ENCODE measurements around the gene DDX54.

DDX54 gene

DNA sequence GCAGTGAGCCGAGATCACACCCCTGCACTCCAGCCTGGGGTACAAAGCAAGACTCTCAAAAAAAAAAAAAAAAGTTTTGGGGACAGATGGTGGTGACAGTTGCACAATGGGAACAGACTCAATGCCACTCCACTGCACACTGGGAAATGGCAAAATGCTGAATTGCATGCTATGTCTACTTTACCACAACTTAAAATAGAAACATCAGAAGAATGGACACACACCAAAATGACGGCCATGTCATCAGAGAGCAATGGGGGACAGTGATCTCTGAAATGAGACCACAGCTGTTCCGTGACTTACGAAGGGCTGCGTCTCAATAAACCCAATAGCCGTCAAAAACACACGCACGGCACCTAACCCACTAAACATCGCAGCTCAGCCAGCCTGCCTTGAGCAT is 13.7 kb downstream of the DDX54 start:
- Histone ChIP-seq H4K91ac (ENCODE audit: low read length) (no peak overlapping the region), H3K79me1 (replicated peaks; ENCODE audit: low read length, poor library complexity, severe bottlenecking) (peaks cover 25% of the 10 kb centered on the region), H2BK12ac (ENCODE audit: low read length in 2 of 2) (no peak overlapping the region), H2AFZ (ENCODE audit: low read depth, low read length) (no peak overlapping the region), H3K4me1 (ENCODE audit: control insufficient read depth, insufficient read depth, low read depth, low read length) (peaks cover 20% of the 10 kb centered on the region), H3K27me3 (ENCODE audit: control insufficient read depth in 1 of 2, insufficient read depth in 1 of 2, low read length in 2 of 2) (no peaks in the 10 kb centered on the region), H3K9me3 (ENCODE audit: control insufficient read depth, low read length) (peaks cover under 1% of the 10 kb centered on the region), H3K18ac (ENCODE audit: low read depth in 1 of 2, low read length in 2 of 2) (no peak overlapping the region), H3K14ac (ENCODE audit: low read length in 2 of 2) (no peak overlapping the region), H3K4me2 (ENCODE audit: low read length, poor library complexity, severe bottlenecking) (no peak overlapping the region), H3K27ac (ENCODE audit: low read length, poor library complexity, severe bottlenecking) (no peak overlapping the region), H2BK5ac (ENCODE audit: low read depth, low read length, poor library complexity, severe bottlenecking) (no peak overlapping the region), H2AK5ac (ENCODE audit: low read length, severe bottlenecking) (no peak overlapping the region), H3K4me3 (ENCODE audit: insufficient read depth in 1 of 2, low read depth in 1 of 2, low read length in 2 of 2) (no peak overlapping the region), H2BK120ac (ENCODE audit: low read depth, low read length) (no peak overlapping the region), H4K8ac (ENCODE audit: low read length) (no peak overlapping the region), H3K9ac (ENCODE audit: low read length) (no peak overlapping the region), H3K4ac (ENCODE audit: low read depth in 1 of 2, low read length in 2 of 2) (no peak overlapping the region), H3K23ac (ENCODE audit: low read length in 2 of 2) (no peak overlapping the region), H3K36me3 (ENCODE audit: control insufficient read depth in 1 of 2, insufficient read depth in 2 of 2, low read depth in 1 of 2, low read length in 2 of 2) (peaks cover 71 to 79% of the 10 kb centered on the region in 2 experiments), H2BK15ac (ENCODE audit: low read depth, poor library complexity, severe bottlenecking) (no peak overlapping the region)
- DNase-seq, result no peak
- over 99% methylated on average over 9 of the region's 9 CpGs for WGBS

DNA sequence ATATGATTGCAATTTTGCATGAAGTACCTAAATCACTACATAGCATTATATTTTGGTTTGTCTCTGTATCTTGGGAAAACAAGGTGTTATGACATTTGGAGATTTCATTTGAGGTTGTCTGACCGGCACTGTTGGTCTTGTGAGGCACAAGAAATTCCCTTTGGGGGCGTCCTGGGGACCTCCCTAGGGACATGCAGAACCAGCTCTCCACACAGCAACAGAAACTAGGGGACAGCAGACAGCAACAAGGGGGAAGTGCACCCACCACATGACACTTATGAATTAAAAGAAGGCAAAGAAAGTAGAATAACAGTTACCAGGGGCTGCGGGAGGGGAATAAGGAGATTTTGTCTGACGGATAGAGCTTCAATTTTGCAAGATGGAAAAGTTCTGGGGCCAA is 14.4 kb downstream of the DDX54 start:
- Histone ChIP-seq H3K4me2 (ENCODE audit: low read length, poor library complexity, severe bottlenecking) (no peak overlapping the region), H3K27ac (ENCODE audit: low read length, poor library complexity, severe bottlenecking) (no peak overlapping the region), H3K79me1 (replicated peaks; ENCODE audit: low read length, poor library complexity, severe bottlenecking) (peaks cover 25% of the 10 kb centered on the region), H2BK15ac (ENCODE audit: low read depth, poor library complexity, severe bottlenecking) (no peak overlapping the region), H3K4ac (ENCODE audit: low read depth in 1 of 2, low read length in 2 of 2) (no peak overlapping the region), H3K27me3 (ENCODE audit: control insufficient read depth in 1 of 2, insufficient read depth in 1 of 2, low read length in 2 of 2) (no peaks in the 10 kb centered on the region), H2AFZ (ENCODE audit: low read depth, low read length) (no peak overlapping the region), H3K4me3 (ENCODE audit: insufficient read depth in 1 of 2, low read depth in 1 of 2, low read length in 2 of 2) (no peak overlapping the region), H2BK5ac (ENCODE audit: low read depth, low read length, poor library complexity, severe bottlenecking) (no peak overlapping the region), H4K91ac (ENCODE audit: low read length) (no peak overlapping the region), H3K23ac (ENCODE audit: low read length in 2 of 2) (no peak overlapping the region), H3K4me1 (ENCODE audit: control insufficient read depth, insufficient read depth, low read depth, low read length) (peaks cover 21% of the 10 kb centered on the region), H3K9me3 (ENCODE audit: control insufficient read depth, low read length) (no peaks in the 10 kb centered on the region), H3K9ac (ENCODE audit: low read length) (no peak overlapping the region), H3K18ac (ENCODE audit: low read depth in 1 of 2, low read length in 2 of 2) (no peak overlapping the region), H2AK5ac (ENCODE audit: low read length, severe bottlenecking) (no peak overlapping the region), H4K8ac (ENCODE audit: low read length) (no peak overlapping the region), H2BK12ac (ENCODE audit: low read length in 2 of 2) (no peak overlapping the region), H3K36me3 (ENCODE audit: control insufficient read depth in 1 of 2, insufficient read depth in 2 of 2, low read depth in 1 of 2, low read length in 2 of 2) (peaks cover 68 to 83% of the 10 kb centered on the region in 2 experiments), H3K14ac (ENCODE audit: low read length in 2 of 2) (no peak overlapping the region), H2BK120ac (ENCODE audit: low read depth, low read length) (no peak overlapping the region)
- WGBS, result 94% methylated on average over 4 of the region's 4 CpGs
- no peak for DNase-seq

DNA sequence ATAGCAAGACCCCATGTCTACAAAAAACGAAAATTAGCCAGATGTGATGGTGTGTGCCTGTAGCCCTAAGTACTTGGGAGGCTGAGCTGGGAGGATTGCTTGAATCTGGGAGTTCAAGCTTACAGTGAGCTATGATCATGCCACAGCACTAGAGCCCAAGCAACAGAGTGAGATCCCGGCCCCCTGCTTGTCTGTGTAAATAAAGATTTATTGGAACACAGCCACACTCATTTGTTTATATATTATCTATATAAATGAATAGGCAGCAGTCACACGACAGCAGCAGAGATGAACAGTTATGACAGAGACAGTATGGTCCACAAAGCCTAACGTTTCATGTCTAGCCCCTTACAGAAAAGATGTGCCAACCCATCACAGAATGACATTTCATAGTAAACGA is 14.8 kb downstream of the DDX54 start:
- 90% methylated on average over 3 of the region's 5 CpGs for WGBS

DNA sequence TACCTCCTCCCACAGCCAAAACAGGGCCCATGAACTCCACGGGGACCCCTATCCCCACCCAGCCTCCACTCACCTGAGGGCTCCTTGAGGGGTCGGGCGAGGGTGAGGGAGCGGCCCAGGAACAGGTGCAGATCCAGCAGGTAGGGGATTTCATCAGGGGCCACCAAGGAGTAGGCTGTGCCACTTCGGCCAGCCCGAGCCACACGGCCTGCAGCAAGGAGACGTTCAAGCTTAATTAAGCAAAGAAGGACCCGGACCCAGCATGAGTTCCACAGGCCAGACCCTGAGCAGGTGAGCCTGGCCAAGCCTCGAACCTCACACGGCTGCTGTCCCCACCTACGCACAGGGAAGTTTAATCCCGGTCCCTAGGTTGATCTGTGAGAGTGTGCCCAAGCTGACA is 15.6 kb downstream of the DDX54 start:
- H3K79me1 ChIP-seq (replicated peaks; ENCODE audit: low read length, poor library complexity, severe bottlenecking), result peaks cover 28% of the 10 kb centered on the region
- H3K4me3 ChIP-seq (ENCODE audit: insufficient read depth in 1 of 2, low read depth in 1 of 2, low read length in 2 of 2), result no peak overlapping the region
- no peak overlapping the region for H2BK120ac ChIP-seq (ENCODE audit: low read depth, low read length)
- H3K4me2 ChIP-seq (ENCODE audit: low read length, poor library complexity, severe bottlenecking), result no peak overlapping the region
- no peak overlapping the region for H3K23ac ChIP-seq (ENCODE audit: low read length in 2 of 2)
- no peak overlapping the region for H2AK5ac ChIP-seq (ENCODE audit: low read length, severe bottlenecking)
- H3K27ac ChIP-seq (ENCODE audit: low read length, poor library complexity, severe bottlenecking), result no peak overlapping the region
- no peak overlapping the region for H3K14ac ChIP-seq (ENCODE audit: low read length in 2 of 2)
- H3K4ac ChIP-seq (ENCODE audit: low read depth in 1 of 2, low read length in 2 of 2), result no peak overlapping the region
- H2BK5ac ChIP-seq (ENCODE audit: low read depth, low read length, poor library complexity, severe bottlenecking), result no peak overlapping the region
- H3K9me3 ChIP-seq (ENCODE audit: control insufficient read depth, low read length), result no peaks in the 10 kb centered on the region
- H2BK12ac ChIP-seq (ENCODE audit: low read length in 2 of 2), result no peak overlapping the region
- H2AFZ ChIP-seq (ENCODE audit: low read depth, low read length), result no peak overlapping the region
- 93% methylated on average over 13 of the region's 13 CpGs for WGBS
- H2BK15ac ChIP-seq (ENCODE audit: low read depth, poor library complexity, severe bottlenecking), result no peak overlapping the region
- H4K91ac ChIP-seq (ENCODE audit: low read length), result no peak overlapping the region
- H3K9ac ChIP-seq (ENCODE audit: low read length), result no peak overlapping the region
- peaks cover 27% of the 10 kb centered on the region for H3K4me1 ChIP-seq (ENCODE audit: control insufficient read depth, insufficient read depth, low read depth, low read length)
- H4K8ac ChIP-seq (ENCODE audit: low read length), result no peak overlapping the region
- H3K36me3 ChIP-seq (ENCODE audit: control insufficient read depth in 1 of 2, insufficient read depth in 2 of 2, low read depth in 1 of 2, low read length in 2 of 2), result peaks cover 70 to 92% of the 10 kb centered on the region in 2 experiments
- H3K18ac ChIP-seq (ENCODE audit: low read depth in 1 of 2, low read length in 2 of 2), result no peak overlapping the region
- no peaks in the 10 kb centered on the region for H3K27me3 ChIP-seq (ENCODE audit: control insufficient read depth in 1 of 2, insufficient read depth in 1 of 2, low read length in 2 of 2)
- DNase-seq, result no peak

More for the DNA sequence above, 14.8 kb downstream of the DDX54 start:
- Histone ChIP-seq H3K4me3 (ENCODE audit: insufficient read depth in 1 of 2, low read depth in 1 of 2, low read length in 2 of 2) (no peak overlapping the region), H3K4me2 (ENCODE audit: low read length, poor library complexity, severe bottlenecking) (no peak overlapping the region), H3K4ac (ENCODE audit: low read depth in 1 of 2, low read length in 2 of 2) (no peak overlapping the region), H2BK5ac (ENCODE audit: low read depth, low read length, poor library complexity, severe bottlenecking) (no peak overlapping the region), H2AFZ (ENCODE audit: low read depth, low read length) (no peak overlapping the region), H2BK120ac (ENCODE audit: low read depth, low read length) (no peak overlapping the region), H3K36me3 (ENCODE audit: control insufficient read depth in 1 of 2, insufficient read depth in 2 of 2, low read depth in 1 of 2, low read length in 2 of 2) (peaks cover 71 to 88% of the 10 kb centered on the region in 2 experiments), H3K23ac (ENCODE audit: low read length in 2 of 2) (no peak overlapping the region), H3K27ac (ENCODE audit: low read length, poor library complexity, severe bottlenecking) (no peak overlapping the region), H3K14ac (ENCODE audit: low read length in 2 of 2) (no peak overlapping the region), H3K18ac (ENCODE audit: low read depth in 1 of 2, low read length in 2 of 2) (no peak overlapping the region), H2AK5ac (ENCODE audit: low read length, severe bottlenecking) (no peak overlapping the region), H3K9ac (ENCODE audit: low read length) (no peak overlapping the region), H3K27me3 (ENCODE audit: control insufficient read depth in 1 of 2, insufficient read depth in 1 of 2, low read length in 2 of 2) (no peaks in the 10 kb centered on the region), H2BK12ac (ENCODE audit: low read length in 2 of 2) (no peak overlapping the region), H4K8ac (ENCODE audit: low read length) (no peak overlapping the region), H3K4me1 (ENCODE audit: control insufficient read depth, insufficient read depth, low read depth, low read length) (peaks cover 26% of the 10 kb centered on the region), H3K9me3 (ENCODE audit: control insufficient read depth, low read length) (no peaks in the 10 kb centered on the region), H4K91ac (ENCODE audit: low read length) (no peak overlapping the region), H2BK15ac (ENCODE audit: low read depth, poor library complexity, severe bottlenecking) (no peak overlapping the region), H3K79me1 (replicated peaks; ENCODE audit: low read length, poor library complexity, severe bottlenecking) (peaks cover 29% of the 10 kb centered on the region)
- no peak for DNase-seq

Measured in mesenchymal stem cell (in vitro differentiated cells and primary cell).